Panc1 (cell line): ENCODE measurements around the gene SPPL2A. TPM values are rescaled to one million over a fixed set of nuclear protein-coding genes. Genes with fewer than 3 reads are reported as not detected.

Source experiments
- ATAC-seq: fragments of 200-7000 bp; cut with Tn5 transposase; 2 replicates; pipeline ENCODE4 v1.9.1; 2020; ENCODE audit warnings: mild to moderate bottlenecking, moderate library complexity
- BruUV-seq: library from RNA; stranded (reverse); fragments of 400-500 nt; replicated peaks from 2 replicates; lab custom pipeline; 2021; lab: Mats Ljungman, UMichigan
- CTCF ChIA-PET: fragments of 300-600 bp; sonication (Branson Sonifier 250); formaldehyde crosslinking; loops from one replicate; lab custom pipeline; 2022; ENCODE audit warnings: antibody characterized with exemption; lab: Charles Lee
- POLR2A ChIA-PET: fragments of 300-600 bp; sonication (Branson Sonifier 250); formaldehyde crosslinking; loops from one replicate; lab custom pipeline; 2022; ENCODE audit warnings: antibody characterized with exemption; lab: Charles Lee
- DNase-seq: peaks from one replicate; pipeline ENCODE4 v3.0.0-alpha.2; 2010; ENCODE audit warnings: low read depth, low spot score
- H3K27ac ChIP-seq: 2 replicates; pipeline ENCODE4 v1.5.1; 2011; ENCODE audit warnings: mild to moderate bottlenecking, low read length, inconsistent platforms
- H3K27me3 ChIP-seq: fragments of 200-500 bp; sonication (Bioruptor generic); 2 replicates; pipeline ENCODE4 v1.6.0; 2014; ENCODE audit warnings: low read length, inconsistent platforms; ENCODE audit not compliant: control insufficient read depth, insufficient read depth
- H3K36me3 ChIP-seq: fragments of 200-500 bp; sonication (Bioruptor generic); 2 replicates; pipeline ENCODE4 v1.5.1; 2014; ENCODE audit warnings: inconsistent platforms, mild to moderate bottlenecking, low read length, moderate library complexity; ENCODE audit not compliant: control insufficient read depth, insufficient read depth
- H3K4me1 ChIP-seq: 2 replicates; pipeline ENCODE4 v1.5.1; 2011; ENCODE audit warnings: inconsistent platforms, mild to moderate bottlenecking, low read length, moderate library complexity; ENCODE audit not compliant: control insufficient read depth, insufficient read depth
- H3K4me3 ChIP-seq, 2 experiments: 2 replicates each; pipeline ENCODE4 v1.5.1; 2011 to 2012; ENCODE audit warnings: low read depth in 2 of 2, low read length in 2 of 2, mild to moderate bottlenecking in 2 of 2, inconsistent platforms in 1 of 2, moderate library complexity in 1 of 2
- H3K9me3 ChIP-seq: fragments of 200-500 bp; sonication (Bioruptor generic); 2 replicates; pipeline ENCODE4 v1.5.1; 2014; ENCODE audit warnings: low read depth, mild to moderate bottlenecking, inconsistent platforms, low read length, moderate library complexity; ENCODE audit not compliant: control insufficient read depth, insufficient read depth
- POLR2AphosphoS5 ChIP-seq: IDR thresholded peaks from 2 replicates; pipeline ENCODE4 v1.6.1; 2012; ENCODE audit warnings: mild to moderate bottlenecking, low read depth, low read length, moderate library complexity
- SIN3A ChIP-seq: IDR thresholded peaks from 2 replicates; pipeline ENCODE4 v1.6.1; 2012; ENCODE audit warnings: low read depth, mild to moderate bottlenecking, low read length, moderate library complexity, borderline replicate concordance; ENCODE audit not compliant: insufficient read depth
- TCF7L2 ChIP-seq: IDR thresholded peaks from 2 replicates; pipeline ENCODE4 v1.6.1; 2011; ENCODE audit warnings: mild to moderate bottlenecking, low read depth, low read length, inconsistent platforms
- in situ Hi-C: cut with HindIII; loops from 2 replicates; pipeline ENCODE4 v1.10.0; 2016; ENCODE audit warnings: low sequenced_read_pairs, low pct_unique_long_range_greater_than_20kb
- intact Hi-C: fragments of 100-400 bp; cut with micrococcal nuclease; formaldehyde crosslinking; loops from one replicate; pipeline ENCODE4 v1.10.0; 2022; ENCODE audit not compliant: unreplicated experiment
- total RNA-seq: library from RNA; stranded (reverse); gene quantifications from one replicate; pipeline ENCODE4 v1.2.1, GENCODE V29; 2021; ENCODE audit not compliant: unreplicated experiment
- TF ChIP-seq, protein P1 (sequence below): fragments of 450-650 bp; IDR thresholded peaks from 2 replicates; pipeline ENCODE4 v1.5.1; 2017; ENCODE audit warnings: mild to moderate bottlenecking
- TF ChIP-seq, protein P2 (sequence below), 2 experiments: IDR thresholded peaks; 2 replicates each; pipeline ENCODE4 v1.6.1; 2011 to 2012; ENCODE audit warnings: low read depth in 2 of 2, control low read depth in 1 of 2, low read length in 1 of 2, mild to moderate bottlenecking in 1 of 2, moderate library complexity in 1 of 2; ENCODE audit not compliant: insufficient read depth in 1 of 2

SPPL2A gene
- total RNA-seq, 1 experiment from 2014 or later = 154 TPM

GRCh38 chr15:50786871-50787270 lies 21.4 kb upstream of the SPPL2A start:
- no peak for ATAC-seq
- DNase-seq = no peak
- CTCF ChIA-PET = no interaction called here
- Histone ChIP-seq H3K27ac (no peak overlapping the region), H3K27me3 (no peaks in the 10 kb centered on the region), H3K36me3 (no peaks in the 10 kb centered on the region), H3K4me1 (no peaks in the 10 kb centered on the region), H3K4me3 (no peak overlapping the region), H3K9me3 (no peaks in the 10 kb centered on the region)
- in situ Hi-C loops = no loop called here
- POLR2A ChIA-PET = interaction anchor here (0.6 to 0.7 kb wide), 2 partner anchors 71 to 618 kb away, joined by 6 to 7 read pairs; no protein-coding TSS in a partner anchor
- no TSS peak for BruUV-seq
- intact Hi-C loops = no loop called here
- TF ChIP-seq, protein P1, sequence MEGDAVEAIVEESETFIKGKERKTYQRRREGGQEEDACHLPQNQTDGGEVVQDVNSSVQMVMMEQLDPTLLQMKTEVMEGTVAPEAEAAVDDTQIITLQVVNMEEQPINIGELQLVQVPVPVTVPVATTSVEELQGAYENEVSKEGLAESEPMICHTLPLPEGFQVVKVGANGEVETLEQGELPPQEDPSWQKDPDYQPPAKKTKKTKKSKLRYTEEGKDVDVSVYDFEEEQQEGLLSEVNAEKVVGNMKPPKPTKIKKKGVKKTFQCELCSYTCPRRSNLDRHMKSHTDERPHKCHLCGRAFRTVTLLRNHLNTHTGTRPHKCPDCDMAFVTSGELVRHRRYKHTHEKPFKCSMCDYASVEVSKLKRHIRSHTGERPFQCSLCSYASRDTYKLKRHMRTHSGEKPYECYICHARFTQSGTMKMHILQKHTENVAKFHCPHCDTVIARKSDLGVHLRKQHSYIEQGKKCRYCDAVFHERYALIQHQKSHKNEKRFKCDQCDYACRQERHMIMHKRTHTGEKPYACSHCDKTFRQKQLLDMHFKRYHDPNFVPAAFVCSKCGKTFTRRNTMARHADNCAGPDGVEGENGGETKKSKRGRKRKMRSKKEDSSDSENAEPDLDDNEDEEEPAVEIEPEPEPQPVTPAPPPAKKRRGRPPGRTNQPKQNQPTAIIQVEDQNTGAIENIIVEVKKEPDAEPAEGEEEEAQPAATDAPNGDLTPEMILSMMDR = no peak
- TF ChIP-seq TCF7L2 (no peak), POLR2AphosphoS5 (no peak), SIN3A (no peak)
- TF ChIP-seq, protein P2, sequence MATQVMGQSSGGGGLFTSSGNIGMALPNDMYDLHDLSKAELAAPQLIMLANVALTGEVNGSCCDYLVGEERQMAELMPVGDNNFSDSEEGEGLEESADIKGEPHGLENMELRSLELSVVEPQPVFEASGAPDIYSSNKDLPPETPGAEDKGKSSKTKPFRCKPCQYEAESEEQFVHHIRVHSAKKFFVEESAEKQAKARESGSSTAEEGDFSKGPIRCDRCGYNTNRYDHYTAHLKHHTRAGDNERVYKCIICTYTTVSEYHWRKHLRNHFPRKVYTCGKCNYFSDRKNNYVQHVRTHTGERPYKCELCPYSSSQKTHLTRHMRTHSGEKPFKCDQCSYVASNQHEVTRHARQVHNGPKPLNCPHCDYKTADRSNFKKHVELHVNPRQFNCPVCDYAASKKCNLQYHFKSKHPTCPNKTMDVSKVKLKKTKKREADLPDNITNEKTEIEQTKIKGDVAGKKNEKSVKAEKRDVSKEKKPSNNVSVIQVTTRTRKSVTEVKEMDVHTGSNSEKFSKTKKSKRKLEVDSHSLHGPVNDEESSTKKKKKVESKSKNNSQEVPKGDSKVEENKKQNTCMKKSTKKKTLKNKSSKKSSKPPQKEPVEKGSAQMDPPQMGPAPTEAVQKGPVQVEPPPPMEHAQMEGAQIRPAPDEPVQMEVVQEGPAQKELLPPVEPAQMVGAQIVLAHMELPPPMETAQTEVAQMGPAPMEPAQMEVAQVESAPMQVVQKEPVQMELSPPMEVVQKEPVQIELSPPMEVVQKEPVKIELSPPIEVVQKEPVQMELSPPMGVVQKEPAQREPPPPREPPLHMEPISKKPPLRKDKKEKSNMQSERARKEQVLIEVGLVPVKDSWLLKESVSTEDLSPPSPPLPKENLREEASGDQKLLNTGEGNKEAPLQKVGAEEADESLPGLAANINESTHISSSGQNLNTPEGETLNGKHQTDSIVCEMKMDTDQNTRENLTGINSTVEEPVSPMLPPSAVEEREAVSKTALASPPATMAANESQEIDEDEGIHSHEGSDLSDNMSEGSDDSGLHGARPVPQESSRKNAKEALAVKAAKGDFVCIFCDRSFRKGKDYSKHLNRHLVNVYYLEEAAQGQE (IDR thresholded peaks at IDR 0.05; ENCODE audit: insufficient read depth in 1 of 2, low read depth in 2 of 2, low read length in 1 of 2) = no peak

- no peak overlapping the region for H3K4me3 ChIP-seq
- ATAC-seq (no peak), DNase-seq (no peak)
- POLR2A ChIA-PET = interaction anchor here (0.7 kb wide), 1 partner anchor 619 kb away, joined by 6 read pairs; no protein-coding TSS in a partner anchor
- TF ChIP-seq TCF7L2 (no peak), POLR2AphosphoS5 (no peak), SIN3A (no peak)
- TF ChIP-seq, protein P2 (IDR thresholded peaks at IDR 0.05; ENCODE audit: insufficient read depth in 1 of 2, low read depth in 2 of 2, low read length in 1 of 2) = no peak
- TF ChIP-seq, protein P1 = no peak
- no peaks in the 10 kb centered on the region for H3K27me3 ChIP-seq
- intact Hi-C loops (no loop called here), in situ Hi-C loops (no loop called here)
- CTCF ChIA-PET = no interaction called here
- no peaks in the 10 kb centered on the region for H3K9me3 ChIP-seq
- BruUV-seq = no TSS peak
- H3K27ac ChIP-seq = no peak overlapping the region
- H3K36me3 ChIP-seq = no peaks in the 10 kb centered on the region
- no peaks in the 10 kb centered on the region for H3K4me1 ChIP-seq
Observed at GRCh38 chr15:50786438-50786837, 20.9 kb upstream of the SPPL2A start.
